ENCODE data around the gene CKAP2. TPM values are rescaled to one million over a fixed set of nuclear protein-coding genes. Genes with fewer than 3 reads are reported as not detected.
A peak's percentile ranks its signal among the peaks of the same experiment; 100 is the strongest.
"Not testable (repeated sequence)": the region's sequence is repeated elsewhere in the genome, so short reads cannot be mapped to it uniquely, and the experiment has no call there.

The CKAP2 gene
- total RNA-seq: 10 to 100 TPM; 63.7 to 71.7 TPM

GRCh38 chr13:52454820-52455676 lies at the start of gene CKAP2:
Gene CKAP2, plus strand, starts transcription at chr13:52455478. Its CDS starts 79 bp downstream, at chr13:52455557.
- Mint-ChIP-seq H3K9me3 (ENCODE audit: low read depth) (no peaks in the 10 kb centered on the region), H3K4me3 (peak within 1 kb of the TSS; percentile 87), H3K27ac (peak within 1 kb of the TSS; percentile 95), H3K36me3 (peaks cover 29% of the 10 kb centered on the region), H3K4me1 (peaks cover 58% of the 10 kb centered on the region), H3K27me3 (peaks cover 2% of the 10 kb centered on the region)
- peak; percentile 83 for ATAC-seq
- DNase-seq: peak; percentile 97
- CTCF ChIA-PET: no interaction called here

GRCh38 chr13:52405767-52406494 lies 49.3 kb upstream of the CKAP2 start, which contains the start of gene THSD1:
Gene THSD1, minus strand, starts transcription at chr13:52406172. Its CDS starts 3,572 bp downstream, at chr13:52402600.
- Mint-ChIP-seq H3K4me3 (peak within 1 kb of the TSS; percentile 58), H3K36me3 (peaks cover 5% of the 10 kb centered on the region), H3K27me3 (peaks cover 36% of the 10 kb centered on the region), H3K9me3 (ENCODE audit: low read depth) (no peaks in the 10 kb centered on the region), H3K4me1 (peaks cover 19% of the 10 kb centered on the region), H3K27ac (no peak within 1 kb of the TSS)
- CTCF ChIA-PET: no interaction called here
- DNase-seq (peak; percentile 43), ATAC-seq (peak; percentile 70)

- DNase-seq (no peak), ATAC-seq (no peak)
- Mint-ChIP-seq H3K4me1 (peaks cover 19% of the 10 kb centered on the region), H3K4me3 (peak overlapping the region; percentile 42), H3K27me3 (peaks cover 35% of the 10 kb centered on the region), H3K36me3 (peaks cover 8% of the 10 kb centered on the region), H3K27ac (no peak overlapping the region), H3K9me3 (ENCODE audit: low read depth) (no peaks in the 10 kb centered on the region)
- CTCF ChIA-PET: no interaction called here
Measured at GRCh38 chr13:52406629-52407028, 48.6 kb upstream of the CKAP2 start.

GRCh38 chr13:52407436-52407835 lies 47.8 kb upstream of the CKAP2 start:
- CTCF ChIA-PET; ATAC-seq; H3K9me3 Mint-ChIP-seq (ENCODE audit: low read depth); H3K27ac Mint-ChIP-seq; DNase-seq; H3K4me3 Mint-ChIP-seq: not testable (repeated sequence)
- Mint-ChIP-seq H3K27me3 (peaks cover 30% of the 10 kb centered on the region), H3K36me3 (peaks cover 13% of the 10 kb centered on the region), H3K4me1 (peaks cover 22% of the 10 kb centered on the region)

- CTCF ChIA-PET; H3K9me3 Mint-ChIP-seq (ENCODE audit: low read depth); H3K4me3 Mint-ChIP-seq; ATAC-seq; H3K27ac Mint-ChIP-seq; DNase-seq: not testable (repeated sequence)
- peaks cover 22% of the 10 kb centered on the region for H3K4me1 Mint-ChIP-seq
- peaks cover 13% of the 10 kb centered on the region for H3K36me3 Mint-ChIP-seq
- peaks cover 23% of the 10 kb centered on the region for H3K27me3 Mint-ChIP-seq
Measured at GRCh38 chr13:52408071-52408658, 47.1 kb upstream of the CKAP2 start.

- no peak for DNase-seq
- peaks cover 2% of the 10 kb centered on the region for H3K27me3 Mint-ChIP-seq
Measured at GRCh38 chr13:52411629-52412028, 43.6 kb upstream of the CKAP2 start.

GRCh38 chr13:52412128-52412527 lies 43.1 kb upstream of the CKAP2 start:
- DNase-seq: no peak
- Mint-ChIP-seq H3K36me3 (peaks cover 27% of the 10 kb centered on the region), H3K4me3 (no peak overlapping the region), H3K27ac (no peak overlapping the region), H3K27me3 (no peaks in the 10 kb centered on the region), H3K4me1 (peaks cover 2% of the 10 kb centered on the region), H3K9me3 (ENCODE audit: low read depth) (no peaks in the 10 kb centered on the region)
- no peak for ATAC-seq
- CTCF ChIA-PET: interaction anchor here (2.6 kb wide), 1 partner anchor 39 kb away, joined by 7 read pairs; no protein-coding TSS in a partner anchor

More at GRCh38 chr13:52411629-52412028, 43.6 kb upstream of the CKAP2 start:
- H3K4me1 Mint-ChIP-seq: peaks cover 3% of the 10 kb centered on the region
- ATAC-seq: peak; percentile 27
- CTCF ChIA-PET: interaction anchor here (2.6 kb wide), 1 partner anchor 39 kb away, joined by 7 read pairs; no protein-coding TSS in a partner anchor
- H3K27ac Mint-ChIP-seq: peak overlapping the region; percentile 4
- H3K9me3 Mint-ChIP-seq (ENCODE audit: low read depth): no peaks in the 10 kb centered on the region
- no peak overlapping the region for H3K4me3 Mint-ChIP-seq
- peaks cover 31% of the 10 kb centered on the region for H3K36me3 Mint-ChIP-seq

- Mint-ChIP-seq H3K27ac (no peak overlapping the region), H3K27me3 (no peaks in the 10 kb centered on the region), H3K4me1 (peaks cover 2% of the 10 kb centered on the region), H3K36me3 (peaks cover 32% of the 10 kb centered on the region), H3K4me3 (no peak overlapping the region), H3K9me3 (ENCODE audit: low read depth) (no peaks in the 10 kb centered on the region)
- ATAC-seq (no peak), DNase-seq (no peak)
- CTCF ChIA-PET: no interaction called here
Measured at GRCh38 chr13:52414051-52414450, 41.2 kb upstream of the CKAP2 start.

- ATAC-seq: no peak
- peaks cover 2% of the 10 kb centered on the region for H3K4me1 Mint-ChIP-seq
- CTCF ChIA-PET: no interaction called here
- H3K36me3 Mint-ChIP-seq: peaks cover 36% of the 10 kb centered on the region
- no peaks in the 10 kb centered on the region for H3K27me3 Mint-ChIP-seq
- DNase-seq: no peak
- H3K9me3 Mint-ChIP-seq (ENCODE audit: low read depth): no peaks in the 10 kb centered on the region
- H3K4me3 Mint-ChIP-seq: no peak overlapping the region
- peak overlapping the region; percentile 12 for H3K27ac Mint-ChIP-seq
Measured at GRCh38 chr13:52414963-52415362, 40.3 kb upstream of the CKAP2 start.

GRCh38 chr13:52419080-52419479 lies 36.2 kb upstream of the CKAP2 start:
- Mint-ChIP-seq H3K4me3 (no peak overlapping the region), H3K9me3 (ENCODE audit: low read depth) (no peaks in the 10 kb centered on the region), H3K27ac (no peak overlapping the region), H3K36me3 (peaks cover 39% of the 10 kb centered on the region), H3K27me3 (no peaks in the 10 kb centered on the region), H3K4me1 (peaks cover 2% of the 10 kb centered on the region)
- ATAC-seq (no peak), DNase-seq (no peak)
- CTCF ChIA-PET: interaction anchor here (1.0 kb wide), 1 partner anchor 32 kb away, joined by 3 read pairs; the partner anchor contains the start of gene VPS36

- no peaks in the 10 kb centered on the region for H3K27me3 Mint-ChIP-seq
- ATAC-seq (no peak), DNase-seq (no peak)
- H3K27ac Mint-ChIP-seq: no peak overlapping the region
- H3K4me1 Mint-ChIP-seq: peaks cover 2% of the 10 kb centered on the region
- H3K9me3 Mint-ChIP-seq (ENCODE audit: low read depth): no peaks in the 10 kb centered on the region
- CTCF ChIA-PET: interaction anchor here (2.5 kb wide), 1 partner anchor 29 kb away, joined by 8 read pairs; the partner anchor contains the start of gene VPS36
- peaks cover 32% of the 10 kb centered on the region for H3K36me3 Mint-ChIP-seq
- H3K4me3 Mint-ChIP-seq: no peak overlapping the region
Measured at GRCh38 chr13:52421216-52421615, 34.1 kb upstream of the CKAP2 start.

GRCh38 chr13:52428295-52428694 lies 27.0 kb upstream of the CKAP2 start:
- Mint-ChIP-seq H3K27me3 (no peaks in the 10 kb centered on the region), H3K9me3 (ENCODE audit: low read depth) (no peaks in the 10 kb centered on the region), H3K4me3 (no peak overlapping the region), H3K36me3 (peaks cover 29% of the 10 kb centered on the region), H3K4me1 (no peaks in the 10 kb centered on the region), H3K27ac (no peak overlapping the region)
- DNase-seq (no peak), ATAC-seq (no peak)
- CTCF ChIA-PET: interaction anchor here (2.3 kb wide), 1 partner anchor 22 kb away, joined by 11 read pairs; the partner anchor contains the start of gene VPS36

GRCh38 chr13:52432456-52432855 lies 22.8 kb upstream of the CKAP2 start:
- DNase-seq (no peak), ATAC-seq (no peak)
- no peak overlapping the region for H3K27ac Mint-ChIP-seq
- H3K4me1 Mint-ChIP-seq: peaks cover 3% of the 10 kb centered on the region
- peaks cover 35% of the 10 kb centered on the region for H3K36me3 Mint-ChIP-seq
- H3K4me3 Mint-ChIP-seq: no peak overlapping the region
- H3K27me3 Mint-ChIP-seq: no peaks in the 10 kb centered on the region
- no peaks in the 10 kb centered on the region for H3K9me3 Mint-ChIP-seq (ENCODE audit: low read depth)
- CTCF ChIA-PET: no interaction called here
